Epithelial cell of proximal tubule (primary cell): ENCODE data around the gene KHNYN. TPM values are rescaled to one million over a fixed set of nuclear protein-coding genes. Genes with fewer than 3 reads are reported as not detected.
"Not testable (repeated sequence)": the region's sequence is repeated elsewhere in the genome, so short reads cannot be mapped to it uniquely, and the experiment has no call there.

Experiments
- DNase-seq: peaks from one replicate; pipeline ENCODE4 v3.0.0-alpha.2; 2011; ENCODE audit warnings: low read depth
- H3K4me3 ChIP-seq: 2 replicates; pipeline ENCODE4 v1.5.1; 2011; ENCODE audit warnings: low read depth, mild to moderate bottlenecking, low read length
- total RNA-seq: library from RNA; depleted of rRNA; stranded (reverse); fragments of >200 nt; gene quantifications from 2 replicates; pipeline ENCODE4 v1.2.3, GENCODE V29; 2015
- TF ChIP-seq, protein P1 (sequence below): conservative IDR thresholded peaks from 2 replicates; pipeline ENCODE4 v1.5.1; 2012; ENCODE audit warnings: low read depth, mild to moderate bottlenecking, low read length

The KHNYN gene
- total RNA-seq, 1 donor from 2014 or later, result 41.6 TPM

DNA sequence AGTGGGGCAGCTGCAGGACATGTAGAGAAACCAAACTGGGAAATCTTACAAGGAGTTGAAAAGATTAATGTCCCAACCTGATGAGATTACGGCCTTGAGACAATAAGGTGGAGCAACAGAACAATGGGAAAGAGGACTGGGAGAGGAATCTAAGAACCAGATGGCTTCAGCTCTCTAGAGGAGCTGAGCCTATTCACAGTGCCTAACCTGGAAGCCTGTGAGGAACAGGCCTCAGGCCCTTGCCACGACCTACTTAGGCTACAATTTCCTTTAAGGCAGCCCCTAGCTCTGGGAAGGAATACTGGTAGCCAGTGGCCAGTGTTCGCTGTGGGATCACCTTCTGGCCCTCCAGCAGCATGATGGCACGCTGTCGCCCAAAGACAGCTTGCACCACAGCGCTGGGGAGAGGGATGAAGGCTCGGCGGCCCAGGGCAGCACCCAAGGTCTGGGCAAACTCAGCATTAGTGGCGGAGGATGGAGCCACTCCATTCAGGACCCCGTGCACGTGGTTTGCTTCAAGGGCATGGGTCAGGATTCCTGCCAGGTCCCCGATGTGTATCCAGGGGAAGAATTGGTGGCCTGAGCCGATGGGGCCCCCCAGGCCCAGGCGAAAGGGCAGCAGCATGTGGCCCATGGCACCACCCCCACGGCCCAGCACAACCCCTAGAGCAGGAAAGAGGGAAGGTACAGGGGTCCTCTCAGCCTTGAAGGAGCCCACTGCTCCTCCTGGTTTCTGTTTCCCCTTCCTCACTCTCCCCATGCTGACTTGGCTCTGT is 10.3 kb downstream of the KHNYN start:
- DNase-seq, result no peak
- TF ChIP-seq, protein P1, sequence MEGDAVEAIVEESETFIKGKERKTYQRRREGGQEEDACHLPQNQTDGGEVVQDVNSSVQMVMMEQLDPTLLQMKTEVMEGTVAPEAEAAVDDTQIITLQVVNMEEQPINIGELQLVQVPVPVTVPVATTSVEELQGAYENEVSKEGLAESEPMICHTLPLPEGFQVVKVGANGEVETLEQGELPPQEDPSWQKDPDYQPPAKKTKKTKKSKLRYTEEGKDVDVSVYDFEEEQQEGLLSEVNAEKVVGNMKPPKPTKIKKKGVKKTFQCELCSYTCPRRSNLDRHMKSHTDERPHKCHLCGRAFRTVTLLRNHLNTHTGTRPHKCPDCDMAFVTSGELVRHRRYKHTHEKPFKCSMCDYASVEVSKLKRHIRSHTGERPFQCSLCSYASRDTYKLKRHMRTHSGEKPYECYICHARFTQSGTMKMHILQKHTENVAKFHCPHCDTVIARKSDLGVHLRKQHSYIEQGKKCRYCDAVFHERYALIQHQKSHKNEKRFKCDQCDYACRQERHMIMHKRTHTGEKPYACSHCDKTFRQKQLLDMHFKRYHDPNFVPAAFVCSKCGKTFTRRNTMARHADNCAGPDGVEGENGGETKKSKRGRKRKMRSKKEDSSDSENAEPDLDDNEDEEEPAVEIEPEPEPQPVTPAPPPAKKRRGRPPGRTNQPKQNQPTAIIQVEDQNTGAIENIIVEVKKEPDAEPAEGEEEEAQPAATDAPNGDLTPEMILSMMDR, result no peak
- H3K4me3 ChIP-seq, result no peak overlapping the region

- no peak overlapping the region for H3K4me3 ChIP-seq
- TF ChIP-seq, protein P1, result no peak
- no peak for DNase-seq
Observed at GRCh38 chr14:24440606-24441399, 11.0 kb downstream of the KHNYN start.

DNA sequence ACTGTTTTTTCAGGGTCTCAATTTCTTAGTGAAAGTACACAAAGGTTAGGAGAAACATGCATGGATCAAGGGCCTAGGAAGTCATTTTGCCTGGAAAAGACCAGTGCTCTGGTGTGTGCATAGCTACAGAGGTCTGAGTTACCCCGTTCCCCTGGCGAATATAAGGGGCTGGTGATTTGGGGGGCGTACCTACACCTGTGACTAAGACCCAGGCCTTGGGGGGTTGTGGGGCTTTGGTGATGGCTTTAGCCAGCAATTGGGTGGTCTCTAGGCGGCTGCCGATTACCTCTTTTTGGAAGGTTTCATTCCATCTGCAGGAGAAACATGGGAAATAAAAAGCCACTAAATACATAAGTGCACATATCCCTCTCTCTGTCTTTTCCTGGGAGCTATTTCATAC is 11.7 kb downstream of the KHNYN start:
- H3K4me3 ChIP-seq, result peak overlapping the region; percentile 70
- no peak for DNase-seq
- TF ChIP-seq, protein P1, result no peak

DNA sequence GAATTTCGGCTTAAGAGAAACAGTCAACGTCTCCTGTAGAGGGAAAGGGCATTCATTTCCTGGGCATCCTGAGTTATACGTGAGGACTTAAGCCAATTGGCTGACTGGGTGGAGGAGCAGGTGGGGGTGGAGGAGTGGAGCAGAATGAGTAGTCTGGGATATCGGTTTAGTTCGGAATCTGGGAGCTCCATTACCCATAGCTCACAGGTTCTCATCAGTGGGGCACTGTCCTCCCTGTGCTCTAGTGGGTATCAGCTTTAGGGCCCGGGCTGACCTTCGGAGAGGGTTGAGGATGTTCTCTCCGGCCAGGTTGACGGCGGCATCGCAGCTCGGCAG is 12.1 kb downstream of the KHNYN start:
- TF ChIP-seq, protein P1, result no peak
- no peak for DNase-seq
- H3K4me3 ChIP-seq, result peak overlapping the region; percentile 70

DNA sequence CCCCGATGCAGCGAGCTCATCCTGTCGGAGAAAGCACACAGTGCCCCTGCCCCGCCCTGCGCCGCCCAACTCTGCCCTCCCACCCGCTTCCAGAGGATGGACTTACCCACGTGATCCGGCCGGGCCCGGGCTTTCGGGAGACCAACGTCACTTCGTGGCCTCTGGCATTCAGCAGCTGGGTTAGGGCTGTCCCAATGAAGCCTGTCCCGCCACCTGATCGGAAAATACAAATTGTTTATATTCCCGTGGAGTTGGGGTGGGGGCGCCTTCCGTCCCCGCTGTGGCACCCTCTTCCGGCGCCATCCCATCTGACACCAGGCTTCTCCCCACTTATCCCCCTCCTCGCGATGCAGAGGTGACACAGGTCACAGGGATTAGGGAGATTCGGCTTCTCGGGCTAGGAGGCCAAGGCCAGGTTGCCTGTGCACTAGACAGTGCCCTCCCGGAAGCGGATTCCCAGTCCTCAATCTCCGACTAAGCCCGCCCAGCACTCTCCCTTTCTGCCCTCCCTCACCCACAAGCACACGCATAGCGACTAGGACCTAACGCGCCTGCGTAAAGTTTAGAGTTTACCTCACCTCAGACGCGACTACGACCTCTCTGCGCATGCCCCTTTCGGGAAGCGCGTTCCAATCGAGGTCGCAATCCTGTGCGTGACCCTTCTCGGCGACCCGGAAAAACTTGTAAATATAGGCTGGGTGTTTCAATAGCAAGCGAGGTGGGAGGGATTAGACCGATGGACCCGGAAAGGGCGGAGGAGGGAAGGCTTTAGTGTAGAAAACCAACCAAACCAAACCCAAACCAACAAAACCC is 12.7 kb downstream of the KHNYN start, which contains the start of gene SDR39U1:
Gene SDR39U1, minus strand, starts transcription at position 537 of the 813 bp plus-strand sequence. Its CDS starts 7 bp downstream, at position 530.
- TF ChIP-seq, protein P1, result peak; percentile 3
- peak within 1 kb of the TSS; percentile 70 for H3K4me3 ChIP-seq
- DNase-seq, result peak; percentile 89

- DNase-seq, result no peak
- TF ChIP-seq, protein P1, result no peak
- peak overlapping the region; percentile 70 for H3K4me3 ChIP-seq
Observed at GRCh38 chr14:24443053-24443665, 13.4 kb downstream of the KHNYN start.

- DNase-seq, H3K4me3 ChIP-seq: not testable (repeated sequence)
Observed at GRCh38 chr14:24450828-24451227, 21.1 kb downstream of the KHNYN start.
